GM12891 (cell line): ENCODE data around the gene HORMAD2.

Experiments used
- DNase-seq: peaks from one replicate; pipeline ENCODE4 v3.0.0; 2011; ENCODE audit warnings: low spot score; ENCODE audit not compliant: insufficient read length
- FAIRE-seq: peaks from 2 replicates; lab custom pipeline; 2011; peaks lifted over from hg19 to GRCh38; lab: Jason Lieb, UNC
- PAX5 ChIP-seq: IDR thresholded peaks from 2 replicates; pipeline ENCODE4 v1.6.1; 2011; ENCODE audit warnings: low read length, moderate library complexity, mild to moderate bottlenecking; ENCODE audit not compliant: insufficient read depth, severe bottlenecking
- POLR2A ChIP-seq: IDR thresholded peaks from 2 replicates; pipeline ENCODE4 v1.6.1; 2011; ENCODE audit warnings: low read depth, low read length, control low read depth
- POLR2AphosphoS5 ChIP-seq: IDR thresholded peaks from 2 replicates; pipeline ENCODE4 v1.6.1; 2011; ENCODE audit warnings: low read depth, low read length, control low read depth
- POU2F2 ChIP-seq: IDR thresholded peaks from 2 replicates; pipeline ENCODE4 v1.6.1; 2011; ENCODE audit warnings: low read depth, mild to moderate bottlenecking, control low read depth, low read length, moderate library complexity
- SPI1 ChIP-seq: IDR thresholded peaks from 2 replicates; pipeline ENCODE4 v1.6.1; 2011; ENCODE audit warnings: low read depth, low read length, control low read depth
- TAF1 ChIP-seq: IDR thresholded peaks from 2 replicates; pipeline ENCODE4 v1.6.1; 2011; ENCODE audit warnings: low read depth, low read length, control low read depth

Gene HORMAD2

DNA sequence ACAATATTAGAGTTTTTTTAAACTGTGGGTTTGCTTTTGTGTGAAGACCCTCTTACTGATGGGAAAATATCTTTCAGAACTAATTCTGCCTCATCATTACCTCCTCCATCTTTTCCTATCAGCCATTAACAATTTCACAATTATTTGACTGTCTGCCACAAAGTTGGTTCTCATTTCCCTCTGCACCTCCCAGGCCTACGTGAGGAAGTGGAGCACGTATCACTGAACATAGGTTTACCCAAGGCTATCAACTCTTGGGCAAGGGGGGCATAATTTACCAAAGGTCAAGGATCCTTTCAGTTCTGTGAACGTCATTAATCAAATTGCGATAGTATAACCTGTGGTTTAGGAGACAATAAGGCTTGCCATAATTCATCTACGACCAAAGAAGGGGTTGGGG, 106.2 kb downstream of the HORMAD2 start:
- FAIRE-seq (no peak), DNase-seq (no peak)
- no peak for TF ChIP-seq TAF1
- TF ChIP-seq POLR2A: no peak
- TF ChIP-seq POLR2AphosphoS5: no peak
- TF ChIP-seq POU2F2: no peak
- TF ChIP-seq SPI1: no peak
- no peak for TF ChIP-seq PAX5

DNA sequence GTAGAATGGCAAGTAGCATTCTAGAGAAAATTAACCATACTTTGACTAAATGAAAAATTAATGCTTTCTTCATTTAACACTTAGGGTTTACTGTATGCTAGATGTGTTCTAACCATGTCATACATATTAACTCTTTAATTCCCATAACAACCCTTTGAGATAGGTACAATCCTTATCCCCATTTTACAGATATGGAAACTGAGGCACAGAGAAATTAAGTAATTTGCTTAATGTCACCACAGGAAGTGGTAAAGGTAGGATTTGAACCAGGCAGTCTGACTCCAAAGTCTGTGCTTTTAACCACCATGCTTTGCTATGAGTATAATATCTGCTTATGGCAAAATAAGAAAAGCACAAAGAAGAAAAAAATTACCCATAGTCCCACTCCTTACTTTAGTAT, 106.8 kb downstream of the HORMAD2 start:
- no peak for FAIRE-seq
- no peak for DNase-seq
- TF ChIP-seq TAF1 (no peak), PAX5 (no peak), POLR2A (no peak), SPI1 (no peak), POLR2AphosphoS5 (no peak), POU2F2 (no peak)

DNA sequence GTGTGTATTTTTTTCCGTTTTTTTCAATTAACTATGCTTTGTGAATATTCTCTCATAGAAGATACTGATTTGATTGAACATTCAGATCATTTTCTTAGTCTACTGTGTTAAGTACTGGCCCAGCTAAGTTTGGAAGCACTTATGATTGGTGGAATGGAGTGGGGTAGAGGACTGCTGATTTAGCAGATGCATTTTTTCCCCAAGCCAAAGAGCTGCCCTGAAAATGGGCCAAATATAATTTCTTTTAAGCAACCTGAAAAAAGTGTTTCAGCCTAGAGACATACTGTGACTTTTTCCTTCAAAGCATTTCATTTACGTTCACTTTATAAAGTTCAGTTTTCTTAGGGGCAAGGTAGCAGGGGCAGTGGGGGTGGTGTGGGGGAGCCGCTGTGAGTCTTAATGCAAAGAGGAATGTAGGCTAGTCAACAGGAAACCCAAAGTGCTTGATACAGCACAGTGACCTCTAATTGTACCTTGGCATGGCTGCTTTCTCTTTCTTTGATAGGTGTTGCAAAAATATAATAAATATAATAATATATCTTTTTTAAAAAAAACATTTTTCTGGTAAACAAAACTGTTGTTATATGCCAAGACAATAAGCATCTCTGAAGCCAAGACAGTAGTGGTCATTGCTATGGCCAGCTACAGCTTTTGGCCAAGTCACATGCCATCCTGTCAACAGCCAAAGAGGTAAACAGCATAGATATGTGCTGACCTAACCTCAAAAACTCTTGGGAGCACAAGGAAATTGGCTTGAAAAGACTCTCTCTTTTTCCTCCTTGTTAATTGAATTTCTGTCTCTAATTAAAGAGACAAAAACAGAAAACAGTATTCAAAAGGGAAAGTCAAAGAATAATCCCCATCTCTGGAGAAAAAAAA, 107.5 kb downstream of the HORMAD2 start:
- FAIRE-seq (no peak), DNase-seq (no peak)
- TF ChIP-seq PAX5 (no peak), POU2F2 (no peak), TAF1 (no peak), SPI1 (no peak), POLR2A (no peak), POLR2AphosphoS5 (no peak)

DNA sequence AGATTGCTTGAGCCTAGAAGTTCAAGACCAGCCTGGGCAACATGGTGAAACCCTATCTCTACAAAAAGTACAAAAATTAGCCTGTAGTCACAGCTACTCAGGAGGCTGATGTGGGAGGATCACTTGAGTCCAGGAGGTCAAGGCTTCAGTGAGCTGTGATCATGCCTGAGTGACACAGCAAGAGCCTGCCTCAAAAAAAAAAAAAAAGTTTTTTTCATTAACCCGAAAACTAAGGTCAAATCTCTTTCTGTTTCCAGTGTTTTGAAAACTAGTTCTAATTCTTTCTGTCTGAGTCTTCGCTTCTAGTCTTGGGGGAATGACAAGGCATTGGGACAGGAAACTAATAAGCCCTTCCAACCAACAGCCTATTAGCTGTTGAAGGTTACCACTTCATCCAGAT, 108.6 kb downstream of the HORMAD2 start:
- FAIRE-seq (no peak), DNase-seq (no peak)
- TF ChIP-seq POLR2AphosphoS5 (no peak), TAF1 (no peak)

DNA sequence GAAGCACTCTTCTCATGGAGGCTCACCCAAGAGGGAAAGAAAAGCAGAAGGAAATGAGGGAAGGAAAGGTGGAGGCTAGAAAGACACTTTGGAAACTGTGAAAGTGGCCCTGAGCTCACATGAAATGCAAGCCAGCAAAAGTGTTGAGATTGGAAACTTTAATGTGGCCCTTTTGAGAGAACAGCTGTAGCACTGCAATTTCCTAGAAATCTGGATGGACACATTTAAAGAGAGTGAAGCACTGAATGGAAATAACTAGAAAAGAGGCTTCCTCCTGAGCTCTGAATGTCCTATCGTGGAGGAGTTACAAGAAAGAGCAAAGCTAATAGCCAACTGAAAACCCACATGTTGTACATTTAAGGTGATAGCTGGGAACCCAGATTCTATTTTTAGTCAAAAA, 110.3 kb downstream of the HORMAD2 start:
- FAIRE-seq (no peak), DNase-seq (no peak)
- TF ChIP-seq SPI1: no peak
- no peak for TF ChIP-seq POLR2AphosphoS5
- no peak for TF ChIP-seq POU2F2
- no peak for TF ChIP-seq PAX5
- TF ChIP-seq TAF1: no peak
- TF ChIP-seq POLR2A: no peak

DNA sequence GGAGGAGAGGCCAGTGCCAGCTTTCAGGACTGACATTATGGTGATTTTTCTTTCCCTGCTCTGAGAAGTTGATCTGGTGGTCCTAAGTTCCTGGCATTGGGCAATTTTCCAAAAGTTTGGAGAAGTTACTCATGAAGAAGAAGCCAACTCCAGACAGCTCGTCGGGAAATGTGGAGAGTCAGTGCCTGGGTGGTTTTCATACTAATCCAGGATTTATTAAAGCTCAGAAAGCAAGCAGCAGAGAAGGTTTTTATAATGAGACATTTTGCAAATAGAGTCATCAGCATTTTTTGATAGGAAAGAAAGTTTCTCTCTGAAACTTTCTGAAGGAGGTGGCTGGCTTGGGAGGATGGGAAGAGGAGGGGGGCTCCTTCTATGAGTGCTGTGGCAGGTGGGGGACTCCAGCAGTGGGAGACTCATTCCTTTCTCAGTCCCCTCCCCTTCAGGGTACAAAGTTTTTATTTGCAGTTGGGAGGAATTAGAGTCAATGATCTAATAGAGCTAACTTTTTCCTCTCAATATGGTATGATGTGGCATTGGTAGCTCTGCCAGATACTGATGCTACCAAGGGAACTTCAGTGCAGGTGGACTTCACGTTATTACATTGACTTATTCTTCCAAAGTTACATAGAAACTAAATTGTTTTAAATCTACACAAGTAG, 110.9 kb downstream of the HORMAD2 start:
- TF ChIP-seq PAX5: no peak
- no peak for TF ChIP-seq POU2F2
- TF ChIP-seq POLR2A: no peak
- no peak for TF ChIP-seq POLR2AphosphoS5
- no peak for TF ChIP-seq SPI1
- no peak for TF ChIP-seq TAF1
- DNase-seq (no peak), FAIRE-seq (no peak)

DNA sequence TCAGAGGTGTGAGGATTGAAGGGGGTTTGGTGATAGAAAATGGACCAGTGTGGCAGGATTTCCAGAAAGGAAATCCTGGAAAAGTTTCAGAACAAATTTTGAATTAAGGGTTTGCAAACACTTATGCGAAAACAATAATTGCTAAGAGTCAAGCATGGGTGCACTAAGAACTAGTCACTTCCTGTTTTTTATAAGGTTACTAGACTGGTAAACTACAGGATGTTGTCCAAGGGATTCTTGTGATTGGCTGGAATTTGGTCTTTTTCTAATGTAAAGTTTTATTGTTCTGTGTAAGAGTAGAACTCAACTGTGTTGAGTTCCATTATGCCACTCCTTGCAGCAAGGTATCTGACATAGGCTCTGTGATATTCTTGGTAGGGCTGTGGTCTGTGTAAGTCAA, 112.2 kb downstream of the HORMAD2 start:
- no peak for DNase-seq
- FAIRE-seq: no peak
- TF ChIP-seq PAX5 (peak; percentile 19), SPI1 (peak; percentile 95), POLR2A (no peak)

DNA sequence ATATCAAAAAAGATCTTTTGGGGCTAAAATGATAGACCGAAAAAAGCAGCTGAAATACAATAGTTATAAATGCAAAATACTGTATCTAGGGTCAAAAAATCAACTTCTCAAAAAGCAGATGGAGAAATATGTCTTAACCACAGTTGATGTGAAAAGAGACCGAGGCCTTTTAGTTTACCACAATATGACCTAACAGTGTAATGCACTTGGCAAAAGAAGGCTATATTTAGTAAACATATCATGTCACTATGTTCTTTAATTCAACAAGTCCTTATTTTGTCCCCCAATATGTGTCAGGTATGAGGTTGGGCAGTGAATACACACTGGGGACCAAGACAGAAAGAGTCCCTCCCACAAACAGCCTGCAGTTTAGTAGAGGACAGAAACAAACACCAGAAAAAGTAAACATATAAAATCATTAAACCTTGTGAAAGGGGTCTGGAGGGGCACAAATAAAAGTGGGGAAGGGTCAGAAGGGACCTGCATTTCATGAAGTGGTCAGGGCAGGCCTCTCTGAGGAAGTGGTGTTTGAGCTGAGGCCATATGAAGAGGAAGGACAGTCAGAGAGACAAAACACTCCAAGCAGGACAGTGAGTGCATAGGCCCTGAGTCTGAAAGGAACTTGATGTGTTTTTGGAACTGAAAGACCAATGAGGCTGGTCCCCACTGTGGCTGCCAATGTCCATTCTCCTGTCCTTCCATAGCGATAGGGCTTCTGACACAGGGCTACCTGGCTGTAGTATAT, 112.9 kb downstream of the HORMAD2 start:
- no peak for FAIRE-seq
- DNase-seq: no peak
- no peak for TF ChIP-seq POLR2A
- TF ChIP-seq POLR2AphosphoS5: no peak
- TF ChIP-seq TAF1: no peak
- no peak for TF ChIP-seq SPI1
- no peak for TF ChIP-seq POU2F2
- no peak for TF ChIP-seq PAX5

DNA sequence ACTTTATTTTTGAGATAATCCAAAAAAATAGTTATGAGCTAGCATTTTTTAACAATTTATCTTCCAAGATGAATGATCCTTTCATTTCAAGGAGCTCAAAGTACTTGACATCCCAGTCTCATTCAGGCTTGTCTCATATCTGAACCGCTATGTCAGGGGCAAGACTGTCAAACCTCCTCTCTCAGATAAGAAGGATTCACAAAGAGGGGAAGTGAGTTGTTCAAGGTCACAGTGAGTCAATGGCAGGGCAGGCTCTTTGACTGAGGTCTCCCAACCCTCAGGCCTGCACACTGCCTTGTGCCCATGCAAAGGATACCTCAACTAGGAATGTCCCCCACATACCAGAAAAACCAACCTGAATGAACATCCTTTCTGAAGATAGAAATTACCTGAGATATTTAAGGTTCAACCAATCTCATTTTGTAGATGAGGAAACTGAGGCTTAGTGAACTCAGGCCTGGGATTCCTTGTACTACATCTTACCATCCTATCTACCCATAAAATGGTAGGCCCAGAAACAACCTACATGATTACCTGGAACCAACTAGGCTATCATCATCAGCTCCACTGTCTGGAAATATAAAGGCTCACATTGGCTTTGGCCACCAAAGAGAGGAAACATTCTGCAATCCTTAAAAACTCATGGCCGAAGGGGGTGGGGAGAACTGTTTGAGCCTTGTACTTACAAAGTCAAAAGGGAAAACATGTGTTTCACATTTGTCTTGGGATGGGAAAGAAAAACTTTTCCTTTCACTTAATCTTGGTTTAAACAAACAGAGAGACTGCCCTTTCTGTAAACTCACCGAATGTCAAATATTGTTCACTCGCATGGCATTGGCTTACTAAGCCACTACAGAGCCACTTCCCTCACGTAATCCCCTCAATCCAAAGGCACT, 115.2 kb downstream of the HORMAD2 start:
- DNase-seq (no peak), FAIRE-seq (no peak)
- TF ChIP-seq SPI1: peak; percentile 77
- TF ChIP-seq POU2F2: no peak
